Superior temporal gyrus (tissue), 1 donor: ENCODE data around the gene NMT2.

ENCODE experiments used
- DNase-seq: peaks from one replicate; pipeline ENCODE4 v3.0.0-alpha.2; 2016; ENCODE audit errors: extremely low spot score

NMT2 gene

GRCh38 chr10:15092855-15093408, 75.6 kb downstream of the NMT2 start:
- DNase-seq: no peak

GRCh38 chr10:15091418-15091817, 77.1 kb downstream of the NMT2 start:
- no peak for DNase-seq

GRCh38 chr10:15088428-15089261, 79.8 kb downstream of the NMT2 start, which contains the start of gene ACBD7:
ACBD7 (minus strand) TSS chr10:15088776; CDS start chr10:15088728, 48 bp downstream.
- DNase-seq: peak; percentile 77

GRCh38 chr10:15084502-15084922, 84.0 kb downstream of the NMT2 start:
- peak; percentile 76 for DNase-seq

GRCh38 chr10:15083674-15084501, 84.6 kb downstream of the NMT2 start:
- no peak for DNase-seq

DNA sequence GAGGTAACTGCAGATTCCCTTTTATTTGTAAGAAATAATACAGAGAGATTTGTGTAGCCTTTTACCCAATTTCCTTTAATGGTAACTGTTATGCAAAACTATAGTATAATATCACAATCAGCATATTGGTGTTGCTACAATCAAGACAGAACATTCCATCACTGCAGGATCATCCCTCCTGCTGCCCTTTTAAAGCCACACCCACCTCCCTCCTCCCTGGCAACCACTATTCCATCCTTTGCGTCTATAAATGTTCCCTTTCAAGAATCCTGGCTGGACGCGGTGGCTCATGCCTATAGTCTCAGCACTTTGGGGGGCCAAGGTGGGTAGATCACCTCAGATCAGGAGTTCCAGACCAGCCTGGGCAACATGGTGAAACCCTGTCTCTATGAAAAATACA, 93.1 kb downstream of the NMT2 start:
- no peak for DNase-seq

DNA sequence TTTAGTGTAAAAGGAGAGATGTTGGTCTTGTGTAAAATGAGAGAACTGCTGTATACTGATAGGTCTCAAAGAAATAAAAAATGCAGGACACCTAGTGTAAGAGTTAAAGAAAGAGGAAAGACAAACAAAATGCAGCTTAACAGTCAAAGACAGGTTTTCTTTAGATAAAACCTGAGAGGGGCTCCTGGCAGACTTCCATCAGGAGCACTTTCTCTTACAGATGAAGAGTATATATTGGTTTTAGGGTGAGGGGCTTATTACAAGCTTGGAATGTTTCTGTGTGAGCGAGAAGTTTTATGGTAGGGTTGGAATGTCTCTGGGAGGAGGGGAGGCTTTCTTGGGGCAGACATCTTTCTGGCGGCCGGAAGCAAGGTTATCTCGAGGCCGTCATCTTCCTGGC, 96.1 kb downstream of the NMT2 start:
- no peak for DNase-seq

DNA sequence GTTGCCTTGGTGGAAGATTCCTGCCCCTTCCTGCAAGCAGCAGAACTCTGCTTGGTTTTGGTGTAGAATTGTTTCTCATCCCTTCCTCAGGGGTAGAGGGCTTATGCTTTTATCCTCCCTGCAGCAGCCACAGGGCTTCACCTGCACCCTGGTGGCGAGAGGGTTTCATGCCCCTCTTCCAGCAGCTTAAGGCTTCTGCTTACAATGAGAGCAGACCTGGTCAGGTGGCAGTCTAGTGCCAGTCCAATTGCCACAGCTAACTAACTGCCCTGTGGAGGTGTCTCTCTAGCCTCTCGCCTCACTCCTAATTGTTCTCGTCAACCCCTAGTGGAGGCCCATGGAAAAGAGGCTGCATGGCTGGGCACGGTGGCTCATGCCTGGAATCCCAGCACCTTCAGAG, 99.3 kb downstream of the NMT2 start:
- DNase-seq: no peak

GRCh38 chr10:15068802-15069201, 99.7 kb downstream of the NMT2 start:
- no peak for DNase-seq

GRCh38 chr10:15067154-15067553, 101.3 kb downstream of the NMT2 start:
- no peak for DNase-seq

DNA sequence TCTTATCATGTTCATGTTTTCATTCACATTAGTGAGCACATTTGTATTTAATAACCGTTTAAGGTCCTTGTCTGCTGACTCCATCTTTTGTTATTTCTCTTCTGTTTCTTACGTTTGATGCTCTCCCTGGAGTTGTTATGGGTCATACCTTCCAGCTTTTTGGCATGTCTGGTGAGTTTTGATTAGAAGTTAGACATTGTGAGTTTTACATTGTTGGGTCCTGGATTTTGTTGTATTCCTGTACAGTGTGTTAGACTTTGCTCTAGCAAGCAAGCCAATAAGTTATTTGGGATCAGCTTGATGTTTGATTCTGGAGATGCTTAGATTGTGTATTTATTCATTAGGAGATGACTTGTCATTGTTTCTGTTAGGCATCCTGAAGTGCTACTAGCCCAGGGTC, 107.9 kb downstream of the NMT2 start:
- no peak for DNase-seq

DNA sequence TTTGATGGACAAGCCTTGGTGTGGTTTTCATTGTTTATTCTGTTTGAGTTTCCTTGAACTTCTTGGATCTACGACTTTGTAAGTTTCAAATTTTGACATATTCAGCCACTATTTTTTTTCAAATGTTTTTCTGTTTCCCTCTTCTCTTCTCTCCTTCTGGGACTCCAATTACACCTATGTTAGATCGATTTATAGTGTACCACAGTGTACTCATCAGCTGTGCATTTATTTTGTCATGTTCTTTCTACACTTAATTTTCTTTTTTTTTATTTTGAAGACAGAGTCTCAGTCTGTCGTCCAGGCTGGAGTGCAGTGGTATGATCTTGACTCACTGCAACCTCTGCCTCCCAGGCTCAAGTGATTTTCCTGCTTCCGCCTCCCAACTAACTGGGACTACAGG, 108.6 kb downstream of the NMT2 start:
- DNase-seq: no peak

DNA sequence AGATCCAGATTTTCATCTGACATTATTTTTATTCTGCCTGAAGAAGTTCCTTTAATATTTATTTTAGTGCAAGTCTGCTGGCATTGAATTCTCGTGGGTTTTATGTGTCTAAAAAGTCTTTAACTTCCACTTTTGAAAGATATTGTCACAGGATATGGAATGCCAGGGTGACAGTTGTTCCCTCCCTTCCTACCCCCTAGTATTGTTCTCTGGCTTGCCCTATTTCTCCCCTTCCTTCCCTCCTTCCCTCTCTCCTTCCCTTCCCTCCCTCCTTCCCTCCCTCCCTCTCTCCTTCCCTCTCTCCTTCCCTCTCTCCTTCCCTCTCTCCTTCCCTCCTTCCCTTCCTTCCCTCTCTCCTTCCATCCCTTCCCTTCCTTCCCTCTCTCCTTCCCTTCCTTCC, 109.8 kb downstream of the NMT2 start:
- no peak for DNase-seq
